B cell (primary cell): ENCODE measurements around the gene GPHA2. TPM values are rescaled to one million over a fixed set of nuclear protein-coding genes. Genes with fewer than 3 reads are reported as not detected.
A peak's percentile ranks its signal among the peaks of the same experiment; 100 is the strongest.

ENCODE experiments used
- ATAC-seq: fragments of 200-7000 bp; cut with Tn5 transposase; one replicate; pipeline ENCODE4 v1.10.0; 2021; ENCODE audit warnings: low read depth, mild to moderate bottlenecking, moderate number of reproducible peaks, moderate library complexity
- CTCF ChIA-PET: fragments of 350-600 bp; sonication (Branson Sonifier 250); formaldehyde crosslinking; loops from one replicate; lab custom pipeline; 2021; ENCODE audit warnings: antibody characterized with exemption, inconsistent platforms; lab: Charles Lee
- POLR2A ChIA-PET: fragments of 350-600 bp; sonication (Branson Sonifier 250); formaldehyde crosslinking; loops from one replicate; lab custom pipeline; 2021; ENCODE audit warnings: antibody characterized with exemption; lab: Charles Lee
- DNase-seq: peaks from one replicate; pipeline ENCODE4 v3.0.0; 2013
- H2AFZ ChIP-seq: 2 replicates; pipeline ENCODE4 v1.6.1; 2012; ENCODE audit warnings: mild to moderate bottlenecking, low read depth, low read length; ENCODE audit not compliant: insufficient read depth, poor library complexity, severe bottlenecking
- H3K27ac ChIP-seq, 2 donors: 1 replicate in 1 of 2; 2 replicates in 1 of 2; pipeline ENCODE4 v1.5.1; 2012 to 2013; ENCODE audit warnings: low read length in 2 of 2, mild to moderate bottlenecking in 2 of 2, moderate library complexity in 1 of 2
- H3K27me3 ChIP-seq, 4 experiments: fragments of 200-600 bp in 1 of 4; sonication (generic) in 1 of 4; replicated peaks in 1 of 4; 1 replicate in 2 of 4; 2 replicates in 2 of 4; pipeline versions ENCODE4 v1.6.1 to v1.7.0; 2013 to 2016; ENCODE audit warnings: low read length in 3 of 4, mild to moderate bottlenecking in 2 of 4, mixed read lengths in 1 of 4, moderate library complexity in 1 of 4; ENCODE audit not compliant: insufficient read depth in 4 of 4, control insufficient read depth in 3 of 4; ENCODE audit errors: control extremely low read depth in 1 of 4
- H3K36me3 ChIP-seq, 2 experiments: replicated peaks in 1 of 2; 1 replicate in 1 of 2; 2 replicates in 1 of 2; pipeline versions ENCODE4 v1.6.1 to v1.7.1; 2013; ENCODE audit warnings: low read length in 1 of 2; ENCODE audit not compliant: insufficient read depth in 2 of 2, control insufficient read depth in 1 of 2; ENCODE audit errors: control extremely low read depth in 1 of 2, extremely low read depth in 1 of 2
- H3K4me1 ChIP-seq, 2 donors: fragments of 200-600 bp in 1 of 2; sonication (generic) in 1 of 2; 1 replicate in 1 of 2; 2 replicates in 1 of 2; pipeline versions ENCODE4 v1.5.1 to v1.6.1; 2013 to 2017; ENCODE audit warnings: low read length in 2 of 2; ENCODE audit not compliant: control insufficient read depth in 2 of 2, insufficient read depth in 2 of 2
- H3K4me2 ChIP-seq: replicated peaks from 2 replicates; pipeline ENCODE3; 2012; ENCODE audit warnings: mild to moderate bottlenecking, low read depth, low read length; ENCODE audit not compliant: poor library complexity, severe bottlenecking
- H3K4me3 ChIP-seq, 5 experiments: fragments of 200-600 bp in 1 of 5; sonication (generic) in 1 of 5; 1 replicate in 3 of 5; 2 replicates in 2 of 5; pipeline versions ENCODE4 v1.5.1 to v1.7.0; 2011 to 2016; ENCODE audit warnings: low read length in 4 of 5, mild to moderate bottlenecking in 4 of 5, low read depth in 2 of 5, control low read depth in 1 of 5, moderate library complexity in 1 of 5; ENCODE audit not compliant: insufficient read depth in 1 of 5; ENCODE audit errors: control extremely low read depth in 1 of 5, extremely low read depth in 1 of 5
- H3K79me2 ChIP-seq: fragments of 200-600 bp; sonication (generic); one replicate; pipeline ENCODE4 v1.6.0; 2016; ENCODE audit warnings: low read length; ENCODE audit not compliant: control insufficient read depth, insufficient read depth
- H3K9ac ChIP-seq: fragments of 200-600 bp; sonication (generic); 2 replicates; pipeline ENCODE4 v1.6.1; 2017; ENCODE audit warnings: mild to moderate bottlenecking, low read length, moderate library complexity
- H3K9me3 ChIP-seq, 3 donors: one replicate each; pipeline versions ENCODE4 v1.6.1 to v1.7.1; 2013; ENCODE audit warnings: low read length in 2 of 3; ENCODE audit not compliant: control insufficient read depth in 2 of 3, insufficient read depth in 1 of 3; ENCODE audit errors: control extremely low read depth in 1 of 3
- H4K20me1 ChIP-seq: 2 replicates; pipeline ENCODE4 v1.6.0; 2012; ENCODE audit warnings: mild to moderate bottlenecking, low read length; ENCODE audit not compliant: insufficient read depth, control insufficient read depth, poor library complexity, severe bottlenecking
- H3K27ac Mint-ChIP-seq: one replicate; pipeline ENCODE4 v1.8.0; 2021; ENCODE audit warnings: mixed read lengths
- H3K27me3 Mint-ChIP-seq: one replicate; pipeline ENCODE4 v1.8.0; 2021; ENCODE audit warnings: mixed read lengths
- H3K4me1 Mint-ChIP-seq: one replicate; pipeline ENCODE4 v1.8.0; 2021; ENCODE audit warnings: mixed read lengths
- H3K4me3 Mint-ChIP-seq: one replicate; pipeline ENCODE4 v1.8.0; 2021; ENCODE audit warnings: mixed read lengths
- H3K9me3 Mint-ChIP-seq: one replicate; pipeline ENCODE4 v1.8.0; 2022; ENCODE audit warnings: mixed read lengths; ENCODE audit not compliant: insufficient read depth
- EZH2 ChIP-seq: IDR thresholded peaks from 2 replicates; pipeline ENCODE4 v1.6.1; 2012; ENCODE audit warnings: borderline replicate concordance, low read depth, mild to moderate bottlenecking, moderate library complexity, low read length; ENCODE audit not compliant: insufficient read depth, poor library complexity, severe bottlenecking
- WGBS: methylation state at CpG from one replicate; pipeline ENCODE4 v1.1.5; 2013; ENCODE audit warnings: missing lambda C conversion rate; ENCODE audit not compliant: insufficient coverage; 5-methylcytosine and 5-hydroxymethylcytosine counted together
- intact Hi-C: fragments of 100-400 bp; cut with micrococcal nuclease; formaldehyde crosslinking; loops from one replicate; pipeline ENCODE4 v1.10.0; 2022
- polyA plus RNA-seq: library from polyadenylated mRNA; depleted of rRNA; stranded (reverse); fragments of >200 nt; gene quantifications from 2 replicates; pipeline ENCODE4 v1.2.3, GENCODE V29; 2012
- total RNA-seq, 2 donors: library from RNA; stranded (reverse); fragments of 120-200 nt in 1 of 2; gene quantifications; 1 replicate in 1 of 2; 2 replicates in 1 of 2; pipeline versions ENCODE4 v1.2.3 to v1.2.4, GENCODE V29; 2013 to 2022
- TF ChIP-seq, protein P1 (sequence below): fragments of 200-600 bp; IDR thresholded peaks from one replicate; pipeline ENCODE4 v1.8.0; 2022; ENCODE audit warnings: antibody characterized with exemption, mild to moderate bottlenecking

GPHA2 gene
- total and polyA plus RNA-seq, 2 donors (not counting 1 experiment from before 2014, with no cell fraction given), result 0.39 to 2.8 TPM

DNA sequence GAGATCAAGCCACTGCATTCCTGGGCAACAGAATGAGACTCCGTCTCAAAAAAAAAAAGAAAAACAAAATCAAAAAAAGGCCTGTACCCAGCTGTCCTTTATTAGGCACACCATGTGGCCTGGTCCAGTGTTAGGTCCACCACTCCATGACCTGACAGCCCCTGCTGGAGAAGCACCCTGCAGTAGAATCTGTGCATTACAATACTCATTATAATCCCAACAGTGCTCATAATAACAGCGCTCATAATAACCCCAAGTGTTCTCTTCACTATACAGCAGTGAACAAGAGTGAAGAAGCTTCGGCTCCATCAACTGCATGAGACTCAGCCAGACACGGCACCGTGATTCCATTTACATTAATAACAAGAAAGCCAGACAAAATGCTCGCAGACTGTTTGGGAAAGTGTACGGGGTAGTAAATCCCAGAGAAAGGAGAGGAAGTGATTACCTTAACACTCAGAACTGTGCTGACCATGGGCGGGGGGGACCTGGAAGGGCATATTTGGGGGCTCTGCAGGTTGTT lies 48.4 kb downstream of the GPHA2 start:
- Histone ChIP-seq H3K27ac (peak overlapping the region in 1 of 2 donors; percentile 38), H3K36me3 (no peaks in the 10 kb centered on the region), H2AFZ (peak overlapping the region; percentile 84), H3K9me3 (no peaks in the 10 kb centered on the region), H3K4me2 (peak overlapping the region; percentile 83), H3K79me2 (peaks cover 11% of the 10 kb centered on the region), H3K27me3 (no peaks in the 10 kb centered on the region), H3K9ac (no peak overlapping the region), H3K4me1 (peaks cover 19 to 27% of the 10 kb centered on the region in 2 donors), H3K4me3 (no peak overlapping the region), H4K20me1 (no peaks in the 10 kb centered on the region)
- TF ChIP-seq, protein P1, sequence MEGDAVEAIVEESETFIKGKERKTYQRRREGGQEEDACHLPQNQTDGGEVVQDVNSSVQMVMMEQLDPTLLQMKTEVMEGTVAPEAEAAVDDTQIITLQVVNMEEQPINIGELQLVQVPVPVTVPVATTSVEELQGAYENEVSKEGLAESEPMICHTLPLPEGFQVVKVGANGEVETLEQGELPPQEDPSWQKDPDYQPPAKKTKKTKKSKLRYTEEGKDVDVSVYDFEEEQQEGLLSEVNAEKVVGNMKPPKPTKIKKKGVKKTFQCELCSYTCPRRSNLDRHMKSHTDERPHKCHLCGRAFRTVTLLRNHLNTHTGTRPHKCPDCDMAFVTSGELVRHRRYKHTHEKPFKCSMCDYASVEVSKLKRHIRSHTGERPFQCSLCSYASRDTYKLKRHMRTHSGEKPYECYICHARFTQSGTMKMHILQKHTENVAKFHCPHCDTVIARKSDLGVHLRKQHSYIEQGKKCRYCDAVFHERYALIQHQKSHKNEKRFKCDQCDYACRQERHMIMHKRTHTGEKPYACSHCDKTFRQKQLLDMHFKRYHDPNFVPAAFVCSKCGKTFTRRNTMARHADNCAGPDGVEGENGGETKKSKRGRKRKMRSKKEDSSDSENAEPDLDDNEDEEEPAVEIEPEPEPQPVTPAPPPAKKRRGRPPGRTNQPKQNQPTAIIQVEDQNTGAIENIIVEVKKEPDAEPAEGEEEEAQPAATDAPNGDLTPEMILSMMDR, result no peak
- TF ChIP-seq EZH2, result no peak
- WGBS, result 100% methylated on average over 2 of the region's 8 CpGs
- CTCF ChIA-PET, result interaction anchor here (0.6 to 30.2 kb wide), 8 partner anchors 8 to 191 kb away, joined by 3 to 1254 read pairs (median 8); partner anchors contain the start of genes ARL2, ATG2A, CDC42BPG and EHD1
- ATAC-seq (no peak), DNase-seq (no peak)
- Mint-ChIP-seq H3K4me1 (peaks cover 31% of the 10 kb centered on the region), H3K27ac (peak overlapping the region; percentile 35), H3K9me3 (no peaks in the 10 kb centered on the region), H3K4me3 (no peak overlapping the region), H3K27me3 (no peaks in the 10 kb centered on the region)
- POLR2A ChIA-PET, result interaction anchor here (1.0 to 5.0 kb wide), 4 partner anchors 9 to 39 kb away, joined by 3 to 43 read pairs (median 6); partner anchors contain the start of gene EHD1
- intact Hi-C loops, result no loop called here
